Breast epithelium (tissue), 4 donors: ENCODE measurements around the gene CCSER1. TPM values are rescaled to one million over a fixed set of nuclear protein-coding genes. Genes with fewer than 3 reads are reported as not detected.

Source experiments
- DNase-seq, 2 donors: peaks; one replicate each; pipeline ENCODE4 v3.0.0-alpha.2; 2019; ENCODE audit warnings: low spot score in 2 of 2
- H3K27ac ChIP-seq, 2 donors: fragments of 200-600 bp; sonication (generic) in 1 of 2; one replicate each; pipeline ENCODE4 v1.5.1; 2016 to 2019; ENCODE audit warnings: mild to moderate bottlenecking in 1 of 2
- H3K27me3 ChIP-seq, 2 donors: fragments of 200-600 bp; sonication (generic) in 1 of 2; one replicate each; pipeline versions ENCODE4 v1.5.1 to v1.6.0; 2017 to 2019; ENCODE audit warnings: control low read depth in 1 of 2, mild to moderate bottlenecking in 1 of 2
- H3K36me3 ChIP-seq: fragments of 200-600 bp; one replicate; pipeline ENCODE4 v1.5.1; 2019
- H3K4me1 ChIP-seq, 2 donors: fragments of 200-600 bp; sonication (generic); one replicate each; pipeline ENCODE4 v1.5.1; 2016 to 2019; ENCODE audit warnings: control low read depth in 1 of 2
- H3K4me3 ChIP-seq, 3 donors: fragments of 200-600 bp; sonication (generic); 1 replicate in 2 of 3; 2 replicates in 1 of 3; pipeline ENCODE4 v1.5.1; 2016 to 2019; ENCODE audit warnings: mild to moderate bottlenecking in 3 of 3, moderate library complexity in 2 of 3
- H3K9me3 ChIP-seq, 2 donors: fragments of 200-600 bp; sonication (generic) in 1 of 2; one replicate each; pipeline ENCODE4 v1.5.1; 2016 to 2019; ENCODE audit warnings: control low read depth in 1 of 2
- CTCF ChIP-seq, 3 donors: fragments of 450-650 bp; IDR thresholded peaks; one replicate each; pipeline ENCODE4 v1.5.1; 2016 to 2017; ENCODE audit warnings: antibody characterized with exemption in 3 of 3, mild to moderate bottlenecking in 3 of 3, moderate library complexity in 3 of 3
- POLR2A ChIP-seq: fragments of 450-650 bp; IDR thresholded peaks from one replicate; pipeline ENCODE4 v1.6.1; 2016; ENCODE audit warnings: antibody characterized with exemption, mild to moderate bottlenecking, moderate library complexity
- POLR2AphosphoS5 ChIP-seq, 3 donors: sonication (generic); formaldehyde crosslinking; IDR thresholded peaks; one replicate each; pipeline ENCODE4 v1.6.1; 2017; ENCODE audit warnings: antibody characterized with exemption in 3 of 3
- intact Hi-C: fragments of 100-400 bp; cut with DNase I; formaldehyde crosslinking; loops from one replicate; pipeline ENCODE4 v1.15.1; 2023; ENCODE audit warnings: low total_unique reads
- total RNA-seq, 3 donors: library from RNA; depleted of rRNA; stranded (reverse); fragments of >200 nt; gene quantifications; one replicate each; pipeline ENCODE4 v1.1.0, GENCODE V29; 2016

Gene CCSER1
- total RNA-seq, 3 donors from 2014 or later = 6.4 to 73.3 (median 55.7) TPM

GRCh38 chr4:91636083-91636482, 1508.9 kb downstream of the CCSER1 start:
- H3K4me1 ChIP-seq = no peaks in the 10 kb centered on the region
- TF ChIP-seq POLR2A (no peak), POLR2AphosphoS5 (IDR thresholded peaks at IDR 0.05) (no peak), CTCF (IDR thresholded peaks at IDR 0.05) (no peak)
- peaks cover 0 to 9% of the 10 kb centered on the region in 2 donors for H3K9me3 ChIP-seq
- no peak overlapping the region for H3K27ac ChIP-seq
- no peak for DNase-seq
- intact Hi-C loops = no loop called here
- H3K36me3 ChIP-seq = no peaks in the 10 kb centered on the region
- H3K27me3 ChIP-seq = no peaks in the 10 kb centered on the region
- H3K4me3 ChIP-seq = no peak overlapping the region

Other genes starting within 250 kb of the CCSER1 start
- gene MMRN1, start 232.5 kb upstream of the CCSER1 start, total RNA-seq = 10 to 100 TPM; 11.0 to 83.2 (median 31.9) TPM